ENCODE data around the gene USP6NL. TPM values are rescaled to one million over a fixed set of nuclear protein-coding genes. Genes with fewer than 3 reads are reported as not detected.

Gene USP6NL
- polyA plus RNA-seq, 1 donor (not counting 4 experiments of a cell fraction or from before 2014, with no cell fraction given): 8.7 TPM

- H3K9me1 ChIP-seq (ENCODE audit: control insufficient read depth, extremely low read depth, insufficient read depth, low read length): no peaks in the 10 kb centered on the region
- no peaks in the 10 kb centered on the region for H3K9me3 ChIP-seq (ENCODE audit: control insufficient read depth, low read depth, low read length)
- no peak overlapping the region for H2AFZ ChIP-seq (ENCODE audit: control insufficient read depth, low read length)
- H3K79me2 ChIP-seq (ENCODE audit: control insufficient read depth, insufficient read depth, low read length): no peaks in the 10 kb centered on the region
- H3K4me3 ChIP-seq (ENCODE audit: control insufficient read depth in 2 of 3, extremely low read depth in 1 of 3, insufficient read depth in 2 of 3, low read depth in 1 of 3, low read length in 3 of 3): no peak overlapping the region
- H3K27ac ChIP-seq (ENCODE audit: control insufficient read depth, insufficient read depth, low read length): no peak overlapping the region
- no peaks in the 10 kb centered on the region for H3K27me3 ChIP-seq (ENCODE audit: control insufficient read depth, extremely low read depth, insufficient read depth, low read length)
- DNase-seq (ENCODE audit: low read depth, low spot score) (no peak), FAIRE-seq (no peak)
- dilution Hi-C loops (cut with MboI; ENCODE audit: extremely low pct_ligation_motif_present, low sequenced_read_pairs): no loop called here
- no peak for TF ChIP-seq CTCF (optimal IDR thresholded peaks at IDR 0.05 in 1 of 3, IDR thresholded peaks at IDR 0.05 in 1 of 3, conservative IDR thresholded peaks at IDR 0.05 in 1 of 3; ENCODE audit: extremely low read depth in 1 of 3, insufficient read depth in 2 of 3, low read length in 3 of 3)
- TF ChIP-seq EZH2 (IDR thresholded peaks at IDR 0.05; ENCODE audit: low read length): no peak
- no peaks in the 10 kb centered on the region for H3K4me1 ChIP-seq (ENCODE audit: control insufficient read depth, extremely low read depth, insufficient read depth, low read length)
- H3K9ac ChIP-seq (ENCODE audit: control insufficient read depth, extremely low read depth, insufficient read depth, low read length): no peak overlapping the region
- H3K36me3 ChIP-seq (ENCODE audit: control insufficient read depth in 2 of 2, extremely low read depth in 1 of 2, insufficient read depth in 2 of 2, low read length in 2 of 2): no peaks in the 10 kb centered on the region
- H3K4me2 ChIP-seq (ENCODE audit: control insufficient read depth, extremely low read depth, insufficient read depth, low read depth, low read length): no peak overlapping the region
- no peaks in the 10 kb centered on the region for H4K20me1 ChIP-seq (ENCODE audit: control insufficient read depth, extremely low read depth, insufficient read depth, low read length)
Measured at GRCh38 chr10:11655836-11656235, 44.4 kb upstream of the USP6NL start.

- H3K27me3 ChIP-seq (ENCODE audit: control insufficient read depth, extremely low read depth, insufficient read depth, low read length): no peaks in the 10 kb centered on the region
- no peak overlapping the region for H3K4me3 ChIP-seq (ENCODE audit: control insufficient read depth in 2 of 3, extremely low read depth in 1 of 3, insufficient read depth in 2 of 3, low read depth in 1 of 3, low read length in 3 of 3)
- H2AFZ ChIP-seq (ENCODE audit: control insufficient read depth, low read length): no peak overlapping the region
- H3K9me1 ChIP-seq (ENCODE audit: control insufficient read depth, extremely low read depth, insufficient read depth, low read length): no peaks in the 10 kb centered on the region
- H3K4me1 ChIP-seq (ENCODE audit: control insufficient read depth, extremely low read depth, insufficient read depth, low read length): peaks cover 3% of the 10 kb centered on the region
- dilution Hi-C loops (cut with MboI; ENCODE audit: extremely low pct_ligation_motif_present, low sequenced_read_pairs): no loop called here
- H3K9ac ChIP-seq (ENCODE audit: control insufficient read depth, extremely low read depth, insufficient read depth, low read length): no peak overlapping the region
- no peak for TF ChIP-seq CTCF (optimal IDR thresholded peaks at IDR 0.05 in 1 of 3, IDR thresholded peaks at IDR 0.05 in 1 of 3, conservative IDR thresholded peaks at IDR 0.05 in 1 of 3; ENCODE audit: extremely low read depth in 1 of 3, insufficient read depth in 2 of 3, low read length in 3 of 3)
- no peak for TF ChIP-seq EZH2 (IDR thresholded peaks at IDR 0.05; ENCODE audit: low read length)
- no peak for DNase-seq (ENCODE audit: low read depth, low spot score)
- no peaks in the 10 kb centered on the region for H3K36me3 ChIP-seq (ENCODE audit: control insufficient read depth in 2 of 2, extremely low read depth in 1 of 2, insufficient read depth in 2 of 2, low read length in 2 of 2)
- H3K9me3 ChIP-seq (ENCODE audit: control insufficient read depth, low read depth, low read length): no peaks in the 10 kb centered on the region
- no peaks in the 10 kb centered on the region for H4K20me1 ChIP-seq (ENCODE audit: control insufficient read depth, extremely low read depth, insufficient read depth, low read length)
- no peak overlapping the region for H3K27ac ChIP-seq (ENCODE audit: control insufficient read depth, insufficient read depth, low read length)
- no peak overlapping the region for H3K4me2 ChIP-seq (ENCODE audit: control insufficient read depth, extremely low read depth, insufficient read depth, low read depth, low read length)
- no peaks in the 10 kb centered on the region for H3K79me2 ChIP-seq (ENCODE audit: control insufficient read depth, insufficient read depth, low read length)
- no peak for FAIRE-seq
Measured at GRCh38 chr10:11654659-11655058, 43.2 kb upstream of the USP6NL start.
